HepG2 (cell line): Measurements from ENCODE around the gene IFT172. TPM values are rescaled to one million over a fixed set of nuclear protein-coding genes. Genes with fewer than 3 reads are reported as not detected.

Source experiments
- ATRX ChIP-seq: sonication (generic); formaldehyde crosslinking; IDR thresholded peaks from 2 replicates; pipeline ENCODE4 v1.4.0; 2020; ENCODE audit warnings: missing genetic modification reagents, borderline replicate concordance
- BATF2 ChIP-seq: sonication (generic); formaldehyde crosslinking; IDR thresholded peaks from 2 replicates; pipeline ENCODE4 v1.8.0; 2022; ENCODE audit warnings: mild to moderate bottlenecking, missing genetic modification reagents, moderate library complexity
- BCL6 ChIP-seq: IDR thresholded peaks from 2 replicates; pipeline ENCODE4 v1.6.1; 2016; ENCODE audit warnings: missing genetic modification reagents, missing compliant biosample characterization
- CEBPZ ChIP-seq: IDR thresholded peaks from 2 replicates; pipeline ENCODE4 v1.6.1; 2012; ENCODE audit warnings: low read length, improper control_type of control experiment
- DNMT3B ChIP-seq: conservative IDR thresholded peaks from 2 replicates; pipeline ENCODE4 v1.6.1; 2016; ENCODE audit warnings: missing biosample characterization, control low read depth
- DPF2 ChIP-seq: sonication (generic); formaldehyde crosslinking; IDR thresholded peaks from 2 replicates; pipeline ENCODE4 v1.4.0; 2020; ENCODE audit warnings: mild to moderate bottlenecking, low read depth, missing genetic modification reagents, borderline replicate concordance
- FOXK2 ChIP-seq: fragments of 450-650 bp; IDR thresholded peaks from 2 replicates; pipeline ENCODE4 v1.6.1; 2016
- GABPA ChIP-seq, 2 experiments: IDR thresholded peaks; 2 replicates each; pipeline ENCODE4 v1.6.1; 2011 to 2016; ENCODE audit warnings: low read depth in 2 of 2, low read length in 1 of 2, missing biosample characterization in 1 of 2, missing genetic modification characterization in 1 of 2
- KDM6A ChIP-seq: IDR thresholded peaks from 2 replicates; pipeline ENCODE4 v1.6.1; 2016; ENCODE audit warnings: low read depth
- MLLT10 ChIP-seq: sonication (generic); formaldehyde crosslinking; IDR thresholded peaks from 2 replicates; pipeline ENCODE4 v1.4.0; 2020; ENCODE audit warnings: missing genetic modification reagents
- NPAS2 ChIP-seq: sonication (generic); formaldehyde crosslinking; IDR thresholded peaks from 2 replicates; pipeline ENCODE4 v1.8.0; 2022; ENCODE audit warnings: mild to moderate bottlenecking, missing genetic modification reagents, borderline replicate concordance
- PAXIP1 ChIP-seq: sonication (generic); formaldehyde crosslinking; conservative IDR thresholded peaks from 2 replicates; pipeline ENCODE4 v1.4.0; 2020; ENCODE audit warnings: mild to moderate bottlenecking, missing genetic modification reagents, moderate library complexity
- PRDM10 ChIP-seq: sonication (generic); formaldehyde crosslinking; IDR thresholded peaks from 2 replicates; pipeline ENCODE4 v1.4.0; 2020; ENCODE audit warnings: low read depth, missing genetic modification reagents
- RNF2 ChIP-seq: fragments of 450-650 bp; conservative IDR thresholded peaks from 2 replicates; pipeline ENCODE4 v1.6.1; 2016; ENCODE audit warnings: low read depth
- SP4 ChIP-seq: sonication (generic); formaldehyde crosslinking; IDR thresholded peaks from 2 replicates; pipeline ENCODE4 v1.8.1; 2023; ENCODE audit warnings: mild to moderate bottlenecking, missing genetic modification reagents
- ZNF253 ChIP-seq: sonication (generic); formaldehyde crosslinking; IDR thresholded peaks from 2 replicates; pipeline ENCODE4 v1.8.0; 2022; ENCODE audit warnings: mild to moderate bottlenecking, missing genetic modification reagents, borderline replicate concordance
- ZNF274 ChIP-seq: sonication (generic); formaldehyde crosslinking; IDR thresholded peaks from 2 replicates; pipeline ENCODE4 v1.5.1; 2020; ENCODE audit warnings: mild to moderate bottlenecking, missing genetic modification reagents
- ZNF329 ChIP-seq: sonication (generic); formaldehyde crosslinking; IDR thresholded peaks from 2 replicates; pipeline ENCODE4 v1.9.0; 2021; ENCODE audit warnings: low read depth, mild to moderate bottlenecking, missing genetic modification reagents
- ZNF83 ChIP-seq: sonication (generic); formaldehyde crosslinking; IDR thresholded peaks from 2 replicates; pipeline ENCODE4 v1.4.0; 2020; ENCODE audit warnings: missing genetic modification reagents, mild to moderate bottlenecking, borderline replicate concordance
- polyA plus RNA-seq, 8 experiments: library from polyadenylated mRNA; depleted of rRNA in 3 of 8; stranded (reverse) in 7 of 8; unstranded in 1 of 8; fragments of >200 nt; fragmentation: Illumina TruSeq in 4 of 8; extraction: Trizol in 4 of 8; gene quantifications; 2 replicates each; pipeline versions ENCODE4 v1.2.1 to v1.2.3, GENCODE V29; 2011 to 2016; ENCODE audit warnings: low read depth in 4 of 8, missing spikeins in 1 of 8, mixed read lengths in 1 of 8; ENCODE audit not compliant: insufficient read depth in 1 of 8
- total RNA-seq, 5 experiments: library from RNA; depleted of rRNA; stranded (reverse); fragments of >200 nt; fragmentation: Illumina TruSeq; extraction: Trizol; gene quantifications; 2 replicates each; pipeline ENCODE4 v1.2.3, GENCODE V29; 2016; ENCODE audit warnings: low read depth in 1 of 5

IFT172 gene
- total and polyA plus RNA-seq, 2 of the 13 experiments (the other 11 are each of a cell fraction or from before 2014, with no cell fraction given) = 21.6 to 35.7 TPM

GRCh38 chr2:27494284-27494943, 4.9 kb upstream of the IFT172 start (continued):
- TF ChIP-seq PRDM10 (CRISPR knock-in tag) (peak; percentile 68; the same call in 1 of the 2 replicates), ATRX (CRISPR knock-in tag) (no peak), FOXK2 (no peak), DNMT3B (CRISPR knock-in tag) (peak; percentile 95), BCL6 (CRISPR knock-in tag) (no peak), CEBPZ (no peak), RNF2 (no peak), ZNF274 (CRISPR knock-in tag) (no peak), PAXIP1 (no peak), ZNF253 (CRISPR knock-in tag) (no peak), SP4 (CRISPR knock-in tag) (no peak), NPAS2 (CRISPR knock-in tag) (no peak), DPF2 (CRISPR knock-in tag) (0 out of 2 replicates have a peak, but pooled peaks have one; percentile 37), ZNF83 (no peak), KDM6A (CRISPR knock-in tag) (no peak), MLLT10 (CRISPR knock-in tag) (no peak), ZNF329 (CRISPR knock-in tag) (0 out of 2 replicates have a peak, but pooled peaks have one; percentile 11), BATF2 (CRISPR knock-in tag) (no peak), GABPA (IDR thresholded peaks at IDR 0.05; ENCODE audit: low read depth, low read length) (no peak), GABPA (CRISPR knock-in tag; IDR thresholded peaks at IDR 0.05; ENCODE audit: low read depth) (no peak)
